HepG2 (cell line): ENCODE measurements around the gene ALG9. TPM values are rescaled to one million over a fixed set of nuclear protein-coding genes. Genes with fewer than 3 reads are reported as not detected.

Experiments
- FOXO4 ChIP-seq: sonication (generic); formaldehyde crosslinking; conservative IDR thresholded peaks from 2 replicates; pipeline ENCODE4 v1.8.1; 2023; ENCODE audit warnings: missing genetic modification reagents
- MAZ ChIP-seq, 2 experiments: sonication (generic) in 1 of 2; formaldehyde crosslinking in 1 of 2; IDR thresholded peaks; 2 replicates each; pipeline versions ENCODE4 v1.5.0 to v1.6.1; 2012 to 2020; ENCODE audit warnings: low read depth in 2 of 2, mild to moderate bottlenecking in 2 of 2, borderline replicate concordance in 1 of 2, improper control_type of control experiment in 1 of 2, low read length in 1 of 2, missing genetic modification reagents in 1 of 2, moderate library complexity in 1 of 2
- RERE ChIP-seq: IDR thresholded peaks from 2 replicates; pipeline ENCODE4 v1.6.1; 2016; ENCODE audit warnings: low read depth, missing genetic modification reagents, missing compliant biosample characterization
- SMAD9 ChIP-seq: sonication (generic); formaldehyde crosslinking; IDR thresholded peaks from 2 replicates; pipeline ENCODE4 v1.5.1; 2020; ENCODE audit warnings: mild to moderate bottlenecking, missing genetic modification reagents
- ZKSCAN8 ChIP-seq: IDR thresholded peaks from 2 replicates; pipeline ENCODE4 v1.6.1; 2016; ENCODE audit warnings: borderline replicate concordance, missing genetic modification reagents, missing compliant biosample characterization
- polyA plus RNA-seq, 8 experiments: library from polyadenylated mRNA; depleted of rRNA in 3 of 8; stranded (reverse) in 7 of 8; unstranded in 1 of 8; fragments of >200 nt; fragmentation: Illumina TruSeq in 4 of 8; extraction: Trizol in 4 of 8; gene quantifications; 2 replicates each; pipeline versions ENCODE4 v1.2.1 to v1.2.3, GENCODE V29; 2011 to 2016; ENCODE audit warnings: low read depth in 4 of 8, missing spikeins in 1 of 8, mixed read lengths in 1 of 8; ENCODE audit not compliant: insufficient read depth in 1 of 8
- total RNA-seq, 5 experiments: library from RNA; depleted of rRNA; stranded (reverse); fragments of >200 nt; fragmentation: Illumina TruSeq; extraction: Trizol; gene quantifications; 2 replicates each; pipeline ENCODE4 v1.2.3, GENCODE V29; 2016; ENCODE audit warnings: low read depth in 1 of 5
- TF ChIP-seq, protein P1 (sequence below), 2 experiments: sonication (generic) in 1 of 2; formaldehyde crosslinking in 1 of 2; IDR thresholded peaks; 2 replicates each; pipeline versions ENCODE4 v1.6.1 to v1.9.0; 2014 to 2022; ENCODE audit warnings: antibody characterized with exemption in 1 of 2, borderline replicate concordance in 1 of 2, inconsistent platforms in 1 of 2, low read depth in 1 of 2, missing genetic modification reagents in 1 of 2
- TF ChIP-seq, protein P2 (sequence below): sonication (generic); formaldehyde crosslinking; IDR thresholded peaks from 2 replicates; pipeline ENCODE4 v1.4.0; 2020; ENCODE audit warnings: mild to moderate bottlenecking, low read depth, missing genetic modification reagents
- TF ChIP-seq, protein P3 (sequence below): sonication (generic); formaldehyde crosslinking; IDR thresholded peaks from 2 replicates; pipeline ENCODE4 v1.8.1; 2023; ENCODE audit warnings: missing genetic modification reagents, mild to moderate bottlenecking, borderline replicate concordance

ALG9 gene
- total and polyA plus RNA-seq, 2 of the 13 experiments (the other 11 are each of a cell fraction or from before 2014, with no cell fraction given): 39.4 to 40.6 TPM

GRCh38 chr11:111878849-111879636, 7.7 kb upstream of the ALG9 start, which contains the start of the genes CFAP68 and FDXACB1 (continued):
- no peak for TF ChIP-seq FOXO4 (CRISPR knock-in tag)
- TF ChIP-seq ZKSCAN8 (CRISPR knock-in tag): peak; percentile 60; the same call in 1 of the 2 replicates
- no peak for TF ChIP-seq SMAD9 (CRISPR knock-in tag)
- TF ChIP-seq RERE (CRISPR knock-in tag): no peak; the same call in none of the 2 replicates
- peak; percentile 64 for TF ChIP-seq MAZ (IDR thresholded peaks at IDR 0.05; ENCODE audit: borderline replicate concordance, low read depth, low read length)
- peak; percentile 94 for TF ChIP-seq MAZ (CRISPR knock-in tag; IDR thresholded peaks at IDR 0.05; ENCODE audit: low read depth)
- TF ChIP-seq, protein P1, sequence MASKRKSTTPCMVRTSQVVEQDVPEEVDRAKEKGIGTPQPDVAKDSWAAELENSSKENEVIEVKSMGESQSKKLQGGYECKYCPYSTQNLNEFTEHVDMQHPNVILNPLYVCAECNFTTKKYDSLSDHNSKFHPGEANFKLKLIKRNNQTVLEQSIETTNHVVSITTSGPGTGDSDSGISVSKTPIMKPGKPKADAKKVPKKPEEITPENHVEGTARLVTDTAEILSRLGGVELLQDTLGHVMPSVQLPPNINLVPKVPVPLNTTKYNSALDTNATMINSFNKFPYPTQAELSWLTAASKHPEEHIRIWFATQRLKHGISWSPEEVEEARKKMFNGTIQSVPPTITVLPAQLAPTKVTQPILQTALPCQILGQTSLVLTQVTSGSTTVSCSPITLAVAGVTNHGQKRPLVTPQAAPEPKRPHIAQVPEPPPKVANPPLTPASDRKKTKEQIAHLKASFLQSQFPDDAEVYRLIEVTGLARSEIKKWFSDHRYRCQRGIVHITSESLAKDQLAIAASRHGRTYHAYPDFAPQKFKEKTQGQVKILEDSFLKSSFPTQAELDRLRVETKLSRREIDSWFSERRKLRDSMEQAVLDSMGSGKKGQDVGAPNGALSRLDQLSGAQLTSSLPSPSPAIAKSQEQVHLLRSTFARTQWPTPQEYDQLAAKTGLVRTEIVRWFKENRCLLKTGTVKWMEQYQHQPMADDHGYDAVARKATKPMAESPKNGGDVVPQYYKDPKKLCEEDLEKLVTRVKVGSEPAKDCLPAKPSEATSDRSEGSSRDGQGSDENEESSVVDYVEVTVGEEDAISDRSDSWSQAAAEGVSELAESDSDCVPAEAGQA (IDR thresholded peaks at IDR 0.05; ENCODE audit: low read depth): peak; percentile 97
- TF ChIP-seq, protein P1 (CRISPR knock-in tag; IDR thresholded peaks at IDR 0.05; ENCODE audit: borderline replicate concordance): no peak
- TF ChIP-seq, protein P2, sequence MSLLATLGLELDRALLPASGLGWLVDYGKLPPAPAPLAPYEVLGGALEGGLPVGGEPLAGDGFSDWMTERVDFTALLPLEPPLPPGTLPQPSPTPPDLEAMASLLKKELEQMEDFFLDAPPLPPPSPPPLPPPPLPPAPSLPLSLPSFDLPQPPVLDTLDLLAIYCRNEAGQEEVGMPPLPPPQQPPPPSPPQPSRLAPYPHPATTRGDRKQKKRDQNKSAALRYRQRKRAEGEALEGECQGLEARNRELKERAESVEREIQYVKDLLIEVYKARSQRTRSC (CRISPR knock-in tag): peak; percentile 72; the same call in 1 of the 2 replicates
- TF ChIP-seq, protein P3, sequence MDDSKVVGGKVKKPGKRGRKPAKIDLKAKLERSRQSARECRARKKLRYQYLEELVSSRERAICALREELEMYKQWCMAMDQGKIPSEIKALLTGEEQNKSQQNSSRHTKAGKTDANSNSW: no peak
